Stimulated activated naive CD4-positive, alpha-beta T cell (primary cell): ENCODE measurements around the gene RPH3AL.
"Not testable (repeated sequence)": the region's sequence is repeated elsewhere in the genome, so short reads cannot be mapped to it uniquely, and the experiment has no call there.

Source experiments
- DNase-seq, 6 experiments: peaks; one replicate each; lab custom pipeline; 2025; lab: John Stamatoyannopoulos, UW

The RPH3AL gene

GRCh38 chr17:237406-237955 lies 115.1 kb downstream of the RPH3AL start:
- no peak for DNase-seq

GRCh38 chr17:236641-237405 lies 115.8 kb downstream of the RPH3AL start:
- no peak for DNase-seq

- no peak for DNase-seq
Measured at GRCh38 chr17:235831-236640, 116.6 kb downstream of the RPH3AL start.

- not testable (repeated sequence) for DNase-seq
Measured at GRCh38 chr17:234994-235830, 117.4 kb downstream of the RPH3AL start.

GRCh38 chr17:234163-234993 lies 118.2 kb downstream of the RPH3AL start:
- not testable (repeated sequence) for DNase-seq

GRCh38 chr17:233473-233941 lies 119.1 kb downstream of the RPH3AL start:
- no peak for DNase-seq

- no peak for DNase-seq
Measured at GRCh38 chr17:231966-232807, 120.4 kb downstream of the RPH3AL start.

- no peak for DNase-seq
Measured at GRCh38 chr17:231191-231965, 121.2 kb downstream of the RPH3AL start.

- DNase-seq, result no peak
Measured at GRCh38 chr17:230395-230770, 122.2 kb downstream of the RPH3AL start.

- DNase-seq, result no peak
Measured at GRCh38 chr17:229709-230394, 122.8 kb downstream of the RPH3AL start.

GRCh38 chr17:228951-229708 lies 123.5 kb downstream of the RPH3AL start:
- no peak for DNase-seq

- DNase-seq, result no peak
Measured at GRCh38 chr17:227946-228615, 124.5 kb downstream of the RPH3AL start.

GRCh38 chr17:227078-227945 lies 125.3 kb downstream of the RPH3AL start:
- no peak for DNase-seq

- no peak for DNase-seq
Measured at GRCh38 chr17:226108-227077, 126.2 kb downstream of the RPH3AL start.

GRCh38 chr17:225551-225950 lies 127.1 kb downstream of the RPH3AL start:
- DNase-seq, result no peak
